Uterus (tissue), 2 donors: ENCODE results near the gene EYA3.

Source experiments
- POLR2A ChIP-seq, 2 donors: fragments of 450-650 bp; IDR thresholded peaks; one replicate each; pipeline ENCODE4 v1.6.1; 2016; ENCODE audit warnings: antibody characterized with exemption in 2 of 2, mild to moderate bottlenecking in 1 of 2, moderate library complexity in 1 of 2
- TF ChIP-seq, protein P1 (sequence below), 4 experiments: fragments of 200-600 bp in 2 of 4; fragments of 450-650 bp in 2 of 4; sonication (generic) in 2 of 4; IDR thresholded peaks; one replicate each; pipeline ENCODE4 v1.5.1; 2016 to 2019; ENCODE audit warnings: antibody characterized with exemption in 4 of 4, mild to moderate bottlenecking in 2 of 4, moderate library complexity in 1 of 4

DNA sequence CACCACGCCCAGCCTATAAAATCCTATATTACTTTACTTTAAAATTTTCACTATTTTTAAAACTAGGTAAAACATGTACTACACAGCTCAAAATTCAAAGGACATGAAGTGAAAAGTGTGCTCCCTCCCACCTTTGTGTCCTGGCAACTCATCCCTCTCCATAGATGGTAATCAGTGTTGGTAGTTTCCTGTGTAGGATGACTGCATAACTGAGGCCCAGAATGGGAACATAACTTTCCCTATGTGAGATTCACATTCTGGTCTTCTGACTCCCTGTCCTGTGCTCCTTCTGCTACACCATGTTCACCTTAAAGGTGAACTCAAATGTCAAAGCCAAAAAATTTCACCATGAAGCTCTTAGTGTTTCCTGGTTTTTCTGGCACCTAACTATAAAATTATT is 89.4 kb downstream of the EYA3 start:
- TF ChIP-seq, protein P1, sequence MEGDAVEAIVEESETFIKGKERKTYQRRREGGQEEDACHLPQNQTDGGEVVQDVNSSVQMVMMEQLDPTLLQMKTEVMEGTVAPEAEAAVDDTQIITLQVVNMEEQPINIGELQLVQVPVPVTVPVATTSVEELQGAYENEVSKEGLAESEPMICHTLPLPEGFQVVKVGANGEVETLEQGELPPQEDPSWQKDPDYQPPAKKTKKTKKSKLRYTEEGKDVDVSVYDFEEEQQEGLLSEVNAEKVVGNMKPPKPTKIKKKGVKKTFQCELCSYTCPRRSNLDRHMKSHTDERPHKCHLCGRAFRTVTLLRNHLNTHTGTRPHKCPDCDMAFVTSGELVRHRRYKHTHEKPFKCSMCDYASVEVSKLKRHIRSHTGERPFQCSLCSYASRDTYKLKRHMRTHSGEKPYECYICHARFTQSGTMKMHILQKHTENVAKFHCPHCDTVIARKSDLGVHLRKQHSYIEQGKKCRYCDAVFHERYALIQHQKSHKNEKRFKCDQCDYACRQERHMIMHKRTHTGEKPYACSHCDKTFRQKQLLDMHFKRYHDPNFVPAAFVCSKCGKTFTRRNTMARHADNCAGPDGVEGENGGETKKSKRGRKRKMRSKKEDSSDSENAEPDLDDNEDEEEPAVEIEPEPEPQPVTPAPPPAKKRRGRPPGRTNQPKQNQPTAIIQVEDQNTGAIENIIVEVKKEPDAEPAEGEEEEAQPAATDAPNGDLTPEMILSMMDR (IDR thresholded peaks at IDR 0.05): no peak
- TF ChIP-seq POLR2A (IDR thresholded peaks at IDR 0.05): no peak
